GM12875 (cell line): Measurements from ENCODE around the gene OR2AE1.
"Not testable (repeated sequence)": the region's sequence is repeated elsewhere in the genome, so short reads cannot be mapped to it uniquely, and the experiment has no call there.

Source experiments
- H3K4me3 ChIP-seq: one replicate; pipeline ENCODE4 v1.5.1; 2011; ENCODE audit warnings: low read depth, low read length, control low read depth
- TF ChIP-seq, protein P1 (sequence below): IDR thresholded peaks from 2 replicates; pipeline ENCODE4 v1.5.1; 2011; ENCODE audit warnings: low read depth, mild to moderate bottlenecking, control low read depth, inconsistent platforms, low read length, moderate library complexity, borderline replicate concordance; ENCODE audit not compliant: insufficient read depth

Gene OR2AE1

DNA sequence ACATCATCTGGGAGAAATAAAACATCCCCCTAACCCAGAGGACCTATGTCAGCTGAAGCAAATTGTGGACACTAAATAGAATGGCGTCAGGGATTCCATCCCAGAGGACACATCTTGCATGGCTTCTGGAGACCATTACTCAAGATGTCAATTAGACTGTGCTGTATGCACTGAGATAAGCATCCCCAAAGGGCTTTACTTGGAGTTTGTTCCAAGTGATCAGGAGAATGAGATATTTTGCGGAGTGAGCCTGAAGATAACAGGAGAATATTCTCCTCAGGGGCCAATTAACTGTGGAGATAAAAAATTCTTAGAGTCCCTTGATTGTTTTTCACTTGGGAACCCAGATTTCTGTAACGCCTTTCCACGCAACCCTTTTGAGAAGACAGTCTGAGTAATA, 4.5 kb upstream of the OR2AE1 start:
- no peak overlapping the region for H3K4me3 ChIP-seq
- TF ChIP-seq, protein P1, sequence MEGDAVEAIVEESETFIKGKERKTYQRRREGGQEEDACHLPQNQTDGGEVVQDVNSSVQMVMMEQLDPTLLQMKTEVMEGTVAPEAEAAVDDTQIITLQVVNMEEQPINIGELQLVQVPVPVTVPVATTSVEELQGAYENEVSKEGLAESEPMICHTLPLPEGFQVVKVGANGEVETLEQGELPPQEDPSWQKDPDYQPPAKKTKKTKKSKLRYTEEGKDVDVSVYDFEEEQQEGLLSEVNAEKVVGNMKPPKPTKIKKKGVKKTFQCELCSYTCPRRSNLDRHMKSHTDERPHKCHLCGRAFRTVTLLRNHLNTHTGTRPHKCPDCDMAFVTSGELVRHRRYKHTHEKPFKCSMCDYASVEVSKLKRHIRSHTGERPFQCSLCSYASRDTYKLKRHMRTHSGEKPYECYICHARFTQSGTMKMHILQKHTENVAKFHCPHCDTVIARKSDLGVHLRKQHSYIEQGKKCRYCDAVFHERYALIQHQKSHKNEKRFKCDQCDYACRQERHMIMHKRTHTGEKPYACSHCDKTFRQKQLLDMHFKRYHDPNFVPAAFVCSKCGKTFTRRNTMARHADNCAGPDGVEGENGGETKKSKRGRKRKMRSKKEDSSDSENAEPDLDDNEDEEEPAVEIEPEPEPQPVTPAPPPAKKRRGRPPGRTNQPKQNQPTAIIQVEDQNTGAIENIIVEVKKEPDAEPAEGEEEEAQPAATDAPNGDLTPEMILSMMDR = no peak

DNA sequence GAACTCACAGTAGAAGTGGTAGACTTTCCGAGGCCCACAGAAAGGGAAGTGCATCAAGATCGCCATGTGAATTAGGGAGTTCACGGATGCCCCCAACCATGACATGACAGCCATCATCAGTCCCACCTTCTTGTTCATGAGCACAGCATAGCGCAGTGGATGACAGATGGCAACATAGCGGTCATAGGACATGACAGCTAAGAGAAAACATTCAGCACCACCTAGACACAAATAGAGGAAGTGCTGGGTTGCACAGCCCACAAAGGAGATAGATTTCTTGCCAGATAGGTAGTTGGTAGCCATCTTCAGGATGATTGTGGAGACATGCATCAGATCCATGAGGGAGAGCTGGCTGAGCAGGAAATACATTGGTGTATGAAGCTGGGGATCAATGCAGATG, 342 bp downstream of the OR2AE1 start:
- no peak overlapping the region for H3K4me3 ChIP-seq
- TF ChIP-seq, protein P1 = no peak

DNA sequence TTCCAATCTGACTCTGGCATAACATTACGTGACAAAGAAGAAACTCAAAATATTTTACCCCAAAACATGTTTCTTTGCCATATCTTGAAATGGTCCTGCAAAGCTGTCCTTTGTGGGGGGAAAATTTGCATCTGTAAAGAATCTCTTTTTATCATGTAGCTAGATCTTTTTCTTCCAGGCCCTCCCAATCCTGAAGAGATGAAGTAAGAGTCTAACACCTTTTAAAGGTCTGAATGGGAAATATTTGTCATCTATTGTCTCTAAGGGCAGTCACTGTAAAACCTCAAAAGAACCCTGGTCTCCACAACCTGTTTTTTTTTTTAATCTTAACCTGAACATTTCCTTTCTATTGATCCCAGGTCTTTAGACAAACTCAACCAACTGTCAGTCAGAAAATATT, 8.6 kb downstream of the OR2AE1 start:
- TF ChIP-seq, protein P1 = no peak
- H3K4me3 ChIP-seq = no peak overlapping the region

DNA sequence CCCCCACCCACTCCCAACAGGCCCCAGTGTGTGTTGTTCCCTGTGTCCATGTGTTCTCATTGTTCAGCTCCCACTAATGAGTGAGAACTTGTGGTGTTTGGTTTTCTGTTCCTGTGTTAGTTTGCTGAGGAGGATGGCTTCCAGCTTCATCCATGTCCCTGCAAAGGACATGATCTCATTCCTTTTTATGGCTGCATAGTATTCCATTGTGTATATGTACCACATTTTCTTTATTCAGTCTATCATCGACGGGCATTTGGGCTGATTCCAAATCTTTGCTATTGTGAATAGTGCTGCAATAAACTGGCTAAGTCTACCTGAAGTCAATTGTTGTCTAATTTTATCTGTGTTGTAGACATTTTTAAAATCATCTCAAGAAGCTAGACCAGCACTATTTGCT, 9.4 kb downstream of the OR2AE1 start:
- not testable (repeated sequence) for H3K4me3 ChIP-seq

DNA sequence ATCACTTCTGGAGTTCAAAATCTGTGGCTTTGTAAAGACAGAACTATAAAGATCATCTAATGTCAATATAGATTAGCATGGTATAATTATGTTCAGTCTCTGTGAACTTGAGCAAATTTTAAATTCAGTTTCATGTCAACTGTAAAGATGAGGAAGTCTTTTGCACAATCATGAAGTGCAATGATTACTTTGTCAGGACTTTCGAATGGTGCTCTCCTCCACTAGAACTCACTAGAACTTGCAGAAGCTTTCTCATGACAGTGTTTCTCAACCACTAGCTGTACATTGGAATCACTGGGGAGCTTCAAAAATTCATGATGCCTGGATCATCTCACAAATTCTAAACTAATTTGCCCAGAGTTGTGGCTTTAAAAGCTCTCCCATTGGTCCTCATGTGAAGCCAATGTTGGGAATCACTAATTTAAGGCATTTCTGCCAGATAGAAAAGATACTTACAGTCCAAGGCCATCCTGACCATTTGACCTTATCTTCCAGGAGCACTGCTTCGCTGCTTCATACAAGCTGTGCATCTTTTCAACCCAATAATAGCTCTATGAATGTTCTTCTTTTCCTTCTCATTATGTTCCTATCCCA, 12.9 kb downstream of the OR2AE1 start:
- TF ChIP-seq, protein P1 = no peak
- no peak overlapping the region for H3K4me3 ChIP-seq

DNA sequence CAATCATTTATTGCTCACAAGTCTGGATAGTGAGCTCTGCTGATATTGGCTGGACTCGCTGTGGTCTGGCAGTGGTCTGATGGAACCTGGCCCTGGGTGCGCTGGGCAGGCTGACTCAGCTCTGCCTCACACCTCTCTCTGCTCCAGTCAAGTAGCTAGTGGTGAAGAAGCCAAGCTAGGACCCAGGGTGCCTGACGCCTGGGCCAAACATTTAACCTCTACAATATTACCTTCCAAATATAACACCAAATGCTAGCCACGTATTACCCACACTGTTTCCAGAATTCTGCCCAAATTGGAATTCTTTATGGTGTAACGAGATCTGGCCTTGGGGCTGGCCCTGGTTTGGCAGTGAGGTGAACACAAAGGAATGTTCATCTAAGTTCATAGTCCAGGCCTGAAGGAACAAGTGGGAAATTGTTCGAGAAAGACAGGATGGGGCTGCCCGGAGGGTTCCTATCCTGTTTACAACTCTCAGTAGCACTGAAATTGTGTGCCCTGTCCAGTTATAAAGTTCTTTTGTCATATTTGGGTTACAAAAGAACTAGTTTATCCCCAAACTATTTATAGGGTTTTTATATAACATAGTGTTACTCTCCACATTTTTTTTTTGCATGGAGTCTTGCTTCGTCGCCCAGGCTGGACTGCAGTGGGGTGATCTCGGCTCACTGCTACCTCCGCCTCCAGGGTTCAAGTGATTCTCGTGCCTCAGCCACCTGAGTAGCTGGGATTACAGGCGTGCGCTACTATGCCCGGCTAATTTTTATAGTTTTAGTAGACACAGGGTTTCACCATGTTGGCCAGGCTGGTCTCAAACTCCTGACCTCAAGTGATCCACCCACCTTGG, 16.3 kb downstream of the OR2AE1 start:
- TF ChIP-seq, protein P1 = no peak
- H3K4me3 ChIP-seq = no peak overlapping the region

DNA sequence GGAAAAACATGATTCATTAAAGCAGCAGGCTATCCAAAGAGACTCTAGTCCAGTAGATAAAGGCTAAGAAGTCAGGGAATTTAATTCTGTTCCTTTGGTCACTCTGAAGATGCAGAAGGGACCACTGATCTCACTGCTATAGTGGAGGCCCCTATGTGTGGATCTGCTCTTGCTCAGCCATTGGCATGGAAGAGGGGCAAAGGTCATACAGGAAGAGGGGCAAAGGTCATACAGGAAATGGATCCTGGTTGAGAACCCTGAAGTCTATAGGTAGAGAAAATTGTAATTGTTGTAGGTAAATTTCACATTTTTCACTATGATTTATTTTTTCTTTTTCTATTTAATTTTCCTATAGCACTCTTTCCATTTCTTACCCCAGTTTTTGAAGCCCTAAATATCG, 21.6 kb downstream of the OR2AE1 start:
- H3K4me3 ChIP-seq = no peak overlapping the region
- TF ChIP-seq, protein P1 = no peak
